AG20443 (cell line): ENCODE results near the gene TTC24.
A peak's percentile ranks its signal among the peaks of the same experiment; 100 is the strongest.
"Not testable (repeated sequence)": the region's sequence is repeated elsewhere in the genome, so short reads cannot be mapped to it uniquely, and the experiment has no call there.

Experiments used
- DNase-seq: peaks from one replicate; pipeline ENCODE4 v3.0.0; 2012; ENCODE audit warnings: low spot score, mixed read lengths

The TTC24 gene

GRCh38 chr1:156579472-156579871 is at the start of gene TTC24:
TSS of gene TTC24 (plus strand) at chr1:156579723. CDS start at chr1:156581365, 1,642 bp downstream.
- no peak for DNase-seq

- no peak for DNase-seq
Observed at GRCh38 chr1:156530006-156530405, 49.5 kb upstream of the TTC24 start.

- no peak for DNase-seq
Observed at GRCh38 chr1:156532374-156532773, 47.1 kb upstream of the TTC24 start.

GRCh38 chr1:156533568-156534220 is 45.8 kb upstream of the TTC24 start:
- DNase-seq, result no peak

- DNase-seq, result no peak
Observed at GRCh38 chr1:156534424-156535060, 45.0 kb upstream of the TTC24 start.

- no peak for DNase-seq
Observed at GRCh38 chr1:156537027-156537426, 42.5 kb upstream of the TTC24 start.

- no peak for DNase-seq
Observed at GRCh38 chr1:156538711-156539440, 40.6 kb upstream of the TTC24 start.

- no peak for DNase-seq
Observed at GRCh38 chr1:156539818-156540355, 39.6 kb upstream of the TTC24 start.

- DNase-seq, result peak; percentile 62
Observed at GRCh38 chr1:156540955-156541354, 38.6 kb upstream of the TTC24 start.

- no peak for DNase-seq
Observed at GRCh38 chr1:156543066-156543465, 36.5 kb upstream of the TTC24 start.

- no peak for DNase-seq
Observed at GRCh38 chr1:156544592-156545102, 34.9 kb upstream of the TTC24 start.

GRCh38 chr1:156546267-156546666 is 33.3 kb upstream of the TTC24 start:
- DNase-seq, result no peak

GRCh38 chr1:156547434-156547833 is 32.1 kb upstream of the TTC24 start:
- no peak for DNase-seq

GRCh38 chr1:156547982-156548381 is 31.5 kb upstream of the TTC24 start:
- no peak for DNase-seq

GRCh38 chr1:156549390-156549789 is 30.1 kb upstream of the TTC24 start:
- no peak for DNase-seq

- DNase-seq, result no peak
Observed at GRCh38 chr1:156549831-156550230, 29.7 kb upstream of the TTC24 start.

GRCh38 chr1:156550346-156550745 is 29.2 kb upstream of the TTC24 start:
- DNase-seq, result no peak

GRCh38 chr1:156551066-156551643 is 28.4 kb upstream of the TTC24 start:
- DNase-seq, result no peak

- no peak for DNase-seq
Observed at GRCh38 chr1:156551869-156552268, 27.7 kb upstream of the TTC24 start.

GRCh38 chr1:156552518-156552917 is 27.0 kb upstream of the TTC24 start:
- no peak for DNase-seq

- DNase-seq, result not testable (repeated sequence)
Observed at GRCh38 chr1:156552937-156553336, 26.6 kb upstream of the TTC24 start.

GRCh38 chr1:156553860-156554485 is 25.6 kb upstream of the TTC24 start:
- no peak for DNase-seq
